ENCODE data around the gene ARID2.

ARID2 gene

DNA sequence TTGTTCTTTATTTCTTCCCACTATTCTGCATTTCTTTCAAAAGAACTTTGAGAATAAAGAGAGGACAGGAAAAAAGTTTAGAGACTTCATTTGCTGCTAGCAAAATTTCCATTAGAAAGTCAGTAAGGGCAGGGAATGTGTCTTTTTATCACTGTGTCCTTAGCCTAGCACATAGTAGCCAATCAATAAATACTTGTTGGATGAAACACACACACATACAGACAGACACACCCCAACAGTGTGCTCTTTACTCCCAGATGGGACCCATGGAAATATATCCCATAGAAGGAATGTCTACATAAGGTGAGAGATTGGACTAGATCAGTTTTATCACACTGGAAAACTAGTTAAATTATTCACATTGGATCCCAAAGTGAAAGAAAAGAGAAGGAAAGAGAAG is 21.1 kb upstream of the ARID2 start:
- TF ChIP-seq ZNF843 (tag by site-specific recombination; IDR thresholded peaks at IDR 0.05) (no peak), ZBTB20 (tag by site-specific recombination; IDR thresholded peaks at IDR 0.05) (no peak), RBAK (tag by site-specific recombination; IDR thresholded peaks at IDR 0.05) (no peak)
- TF ChIP-seq, protein P1, sequence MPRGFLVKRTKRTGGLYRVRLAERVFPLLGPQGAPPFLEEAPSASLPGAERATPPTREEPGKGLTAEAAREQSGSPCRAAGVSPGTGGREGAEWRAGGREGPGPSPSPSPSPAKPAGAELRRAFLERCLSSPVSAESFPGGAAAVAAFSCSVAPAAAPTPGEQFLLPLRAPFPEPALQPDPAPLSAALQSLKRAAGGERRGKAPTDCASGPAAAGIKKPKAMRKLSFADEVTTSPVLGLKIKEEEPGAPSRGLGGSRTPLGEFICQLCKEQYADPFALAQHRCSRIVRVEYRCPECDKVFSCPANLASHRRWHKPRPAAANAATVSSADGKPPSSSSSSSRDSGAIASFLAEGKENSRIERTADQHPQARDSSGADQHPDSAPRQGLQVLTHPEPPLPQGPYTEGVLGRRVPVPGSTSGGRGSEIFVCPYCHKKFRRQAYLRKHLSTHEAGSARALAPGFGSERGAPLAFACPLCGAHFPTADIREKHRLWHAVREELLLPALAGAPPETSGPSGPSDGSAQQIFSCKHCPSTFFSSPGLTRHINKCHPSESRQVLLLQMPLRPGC (tag by site-specific recombination; IDR thresholded peaks at IDR 0.05): no peak
- TF ChIP-seq, protein P2, sequence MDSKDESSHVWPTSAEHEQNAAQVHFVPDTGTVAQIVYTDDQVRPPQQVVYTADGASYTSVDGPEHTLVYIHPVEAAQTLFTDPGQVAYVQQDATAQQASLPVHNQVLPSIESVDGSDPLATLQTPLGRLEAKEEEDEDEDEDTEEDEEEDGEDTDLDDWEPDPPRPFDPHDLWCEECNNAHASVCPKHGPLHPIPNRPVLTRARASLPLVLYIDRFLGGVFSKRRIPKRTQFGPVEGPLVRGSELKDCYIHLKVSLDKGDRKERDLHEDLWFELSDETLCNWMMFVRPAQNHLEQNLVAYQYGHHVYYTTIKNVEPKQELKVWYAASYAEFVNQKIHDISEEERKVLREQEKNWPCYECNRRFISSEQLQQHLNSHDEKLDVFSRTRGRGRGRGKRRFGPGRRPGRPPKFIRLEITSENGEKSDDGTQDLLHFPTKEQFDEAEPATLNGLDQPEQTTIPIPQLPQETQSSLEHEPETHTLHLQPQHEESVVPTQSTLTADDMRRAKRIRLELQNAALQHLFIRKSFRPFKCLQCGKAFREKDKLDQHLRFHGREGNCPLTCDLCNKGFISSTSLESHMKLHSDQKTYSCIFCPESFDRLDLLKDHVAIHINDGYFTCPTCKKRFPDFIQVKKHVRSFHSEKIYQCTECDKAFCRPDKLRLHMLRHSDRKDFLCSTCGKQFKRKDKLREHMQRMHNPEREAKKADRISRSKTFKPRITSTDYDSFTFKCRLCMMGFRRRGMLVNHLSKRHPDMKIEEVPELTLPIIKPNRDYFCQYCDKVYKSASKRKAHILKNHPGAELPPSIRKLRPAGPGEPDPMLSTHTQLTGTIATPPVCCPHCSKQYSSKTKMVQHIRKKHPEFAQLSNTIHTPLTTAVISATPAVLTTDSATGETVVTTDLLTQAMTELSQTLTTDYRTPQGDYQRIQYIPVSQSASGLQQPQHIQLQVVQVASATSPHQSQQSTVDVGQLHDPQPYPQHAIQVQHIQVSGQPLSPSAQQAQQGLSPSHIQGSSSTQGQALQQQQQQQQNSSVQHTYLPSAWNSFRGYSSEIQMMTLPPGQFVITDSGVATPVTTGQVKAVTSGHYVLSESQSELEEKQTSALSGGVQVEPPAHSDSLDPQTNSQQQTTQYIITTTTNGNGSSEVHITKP (tag by site-specific recombination; IDR thresholded peaks at IDR 0.05): no peak
- no peaks in the 10 kb centered on the region for H3K4me1 ChIP-seq (ENCODE audit: control insufficient read depth, insufficient read depth, low read length)
- POLR2A ChIA-PET: interaction anchor here (1.0 kb wide), 1 partner anchor 20 kb away, joined by 3 read pairs; no protein-coding TSS in a partner anchor
- no peaks in the 10 kb centered on the region for H3K9me3 ChIP-seq (ENCODE audit: control insufficient read depth, insufficient read depth, low read depth, low read length)
- CTCF ChIA-PET: no interaction called here
- no peaks in the 10 kb centered on the region for H3K36me3 ChIP-seq (ENCODE audit: control insufficient read depth in 2 of 2, insufficient read depth in 1 of 2, low read length in 2 of 2)
- no peak overlapping the region for H3K4me3 ChIP-seq (ENCODE audit: low read depth, low read length)
- H3K27ac ChIP-seq (ENCODE audit: extremely low read depth, low read depth, low read length): no peak overlapping the region

DNA sequence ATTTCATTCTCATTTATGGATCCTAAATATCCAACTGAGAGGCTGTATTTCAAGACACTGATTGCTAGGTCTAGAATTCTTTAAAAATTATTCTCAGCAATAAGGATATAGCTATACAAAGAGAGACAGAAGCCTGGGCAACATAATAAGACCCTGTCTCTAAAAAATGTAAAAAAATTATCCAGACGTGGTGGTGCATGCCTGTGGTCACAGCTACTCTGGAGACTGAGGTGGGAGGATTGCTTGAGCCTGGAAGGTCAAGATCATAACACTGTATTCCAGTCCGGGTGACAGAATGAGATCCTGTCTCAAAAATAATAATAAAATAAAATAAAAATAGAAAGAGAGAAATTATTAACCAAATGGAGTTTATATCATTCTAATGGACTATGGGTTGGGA is 20.6 kb upstream of the ARID2 start:
- H3K4me3 ChIP-seq (ENCODE audit: low read depth, low read length): no peak overlapping the region
- no peaks in the 10 kb centered on the region for H3K36me3 ChIP-seq (ENCODE audit: control insufficient read depth in 2 of 2, insufficient read depth in 1 of 2, low read length in 2 of 2)
- no peaks in the 10 kb centered on the region for H3K9me3 ChIP-seq (ENCODE audit: control insufficient read depth, insufficient read depth, low read depth, low read length)
- POLR2A ChIA-PET: interaction anchor here (1.0 kb wide), 1 partner anchor 20 kb away, joined by 3 read pairs; no protein-coding TSS in a partner anchor
- no peak overlapping the region for H3K27ac ChIP-seq (ENCODE audit: extremely low read depth, low read depth, low read length)
- H3K4me1 ChIP-seq (ENCODE audit: control insufficient read depth, insufficient read depth, low read length): no peaks in the 10 kb centered on the region
- CTCF ChIA-PET: no interaction called here
- 0 out of 2 replicates have a peak, but pooled peaks have one; percentile 16 for TF ChIP-seq ZNF558 (tag by site-specific recombination; IDR thresholded peaks at IDR 0.05)
- TF ChIP-seq, protein P2 (tag by site-specific recombination; IDR thresholded peaks at IDR 0.05): no peak

DNA sequence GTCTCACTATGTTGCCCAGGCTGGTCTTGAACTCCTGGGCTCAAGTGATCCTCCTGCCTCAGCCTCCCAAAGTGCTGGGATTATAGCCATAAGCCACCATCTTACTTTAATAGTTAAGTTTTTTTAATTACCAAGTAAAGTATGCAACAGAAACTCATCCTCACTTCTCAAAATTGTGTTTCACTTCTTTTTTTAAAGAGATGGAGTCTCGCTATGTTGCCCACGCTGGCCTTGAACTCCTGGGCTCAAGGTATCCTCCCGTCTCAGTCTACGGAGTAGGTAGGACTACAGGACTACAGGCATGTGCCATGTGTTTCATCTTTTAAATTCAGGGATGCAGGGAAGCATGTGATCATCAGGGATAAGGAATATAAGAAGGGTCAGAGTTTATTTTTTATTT is 17.2 kb upstream of the ARID2 start:
- TF ChIP-seq IKZF3 (tag by site-specific recombination; IDR thresholded peaks at IDR 0.05) (no peak), ZFP37 (tag by site-specific recombination; IDR thresholded peaks at IDR 0.05) (no peak), ZSCAN30 (tag by site-specific recombination; IDR thresholded peaks at IDR 0.05) (no peak), MZF1 (tag by site-specific recombination; IDR thresholded peaks at IDR 0.05; ENCODE audit: borderline replicate concordance) (no peak), ZBTB8A (tag by site-specific recombination; IDR thresholded peaks at IDR 0.05) (no peak), ZNF24 (tag by site-specific recombination; IDR thresholded peaks at IDR 0.05) (no peak), KLF8 (tag by site-specific recombination; IDR thresholded peaks at IDR 0.05) (no peak), ZNF112 (tag by site-specific recombination; IDR thresholded peaks at IDR 0.05) (no peak), SETDB1 (IDR thresholded peaks at IDR 0.05; ENCODE audit: insufficient read length, low read length) (no peak)
- TF ChIP-seq, protein P3, sequence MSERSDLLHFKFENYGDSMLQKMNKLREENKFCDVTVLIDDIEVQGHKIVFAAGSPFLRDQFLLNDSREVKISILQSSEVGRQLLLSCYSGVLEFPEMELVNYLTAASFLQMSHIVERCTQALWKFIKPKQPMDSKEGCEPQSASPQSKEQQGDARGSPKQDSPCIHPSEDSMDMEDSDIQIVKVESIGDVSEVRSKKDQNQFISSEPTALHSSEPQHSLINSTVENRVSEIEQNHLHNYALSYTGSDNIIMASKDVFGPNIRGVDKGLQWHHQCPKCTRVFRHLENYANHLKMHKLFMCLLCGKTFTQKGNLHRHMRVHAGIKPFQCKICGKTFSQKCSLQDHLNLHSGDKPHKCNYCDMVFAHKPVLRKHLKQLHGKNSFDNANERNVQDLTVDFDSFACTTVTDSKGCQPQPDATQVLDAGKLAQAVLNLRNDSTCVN (tag by site-specific recombination; optimal IDR thresholded peaks at IDR 0.05): no peak
- TF ChIP-seq, protein P4, sequence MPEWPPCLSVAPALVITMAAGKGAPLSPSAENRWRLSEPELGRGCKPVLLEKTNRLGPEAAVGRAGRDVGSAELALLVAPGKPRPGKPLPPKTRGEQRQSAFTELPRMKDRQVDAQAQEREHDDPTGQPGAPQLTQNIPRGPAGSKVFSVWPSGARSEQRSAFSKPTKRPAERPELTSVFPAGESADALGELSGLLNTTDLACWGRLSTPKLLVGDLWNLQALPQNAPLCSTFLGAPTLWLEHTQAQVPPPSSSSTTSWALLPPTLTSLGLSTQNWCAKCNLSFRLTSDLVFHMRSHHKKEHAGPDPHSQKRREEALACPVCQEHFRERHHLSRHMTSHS (tag by site-specific recombination; IDR thresholded peaks at IDR 0.05): no peak
- TF ChIP-seq, protein P5, sequence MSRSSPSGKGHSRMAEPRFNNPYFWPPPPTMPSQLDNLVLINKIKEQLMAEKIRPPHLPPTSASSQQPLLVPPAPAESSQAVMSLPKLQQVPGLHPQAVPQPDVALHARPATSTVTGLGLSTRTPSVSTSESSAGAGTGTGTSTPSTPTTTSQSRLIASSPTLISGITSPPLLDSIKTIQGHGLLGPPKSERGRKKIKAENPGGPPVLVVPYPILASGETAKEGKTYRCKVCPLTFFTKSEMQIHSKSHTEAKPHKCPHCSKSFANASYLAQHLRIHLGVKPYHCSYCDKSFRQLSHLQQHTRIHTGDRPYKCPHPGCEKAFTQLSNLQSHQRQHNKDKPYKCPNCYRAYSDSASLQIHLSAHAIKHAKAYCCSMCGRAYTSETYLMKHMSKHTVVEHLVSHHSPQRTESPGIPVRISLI (tag by site-specific recombination; IDR thresholded peaks at IDR 0.05): no peak
- H3K27ac ChIP-seq (ENCODE audit: extremely low read depth, low read depth, low read length): no peak overlapping the region
- ChIA-PET CTCF (no interaction called here), POLR2A (no interaction called here)
- no peak overlapping the region for H3K4me3 ChIP-seq (ENCODE audit: low read depth, low read length)
- no peaks in the 10 kb centered on the region for H3K4me1 ChIP-seq (ENCODE audit: control insufficient read depth, insufficient read depth, low read length)
- H3K9me3 ChIP-seq (ENCODE audit: control insufficient read depth, insufficient read depth, low read depth, low read length): no peaks in the 10 kb centered on the region
- H3K36me3 ChIP-seq (ENCODE audit: control insufficient read depth in 2 of 2, insufficient read depth in 1 of 2, low read length in 2 of 2): no peaks in the 10 kb centered on the region

All from HEK293 (cell line).